Panc1 (cell line): Measurements from ENCODE around the gene CD79A. TPM values are rescaled to one million over a fixed set of nuclear protein-coding genes. Genes with fewer than 3 reads are reported as not detected.

Experiments used
- ATAC-seq: fragments of 200-7000 bp; cut with Tn5 transposase; 2 replicates; pipeline ENCODE4 v1.9.1; 2020; ENCODE audit warnings: mild to moderate bottlenecking, moderate library complexity
- BruUV-seq: library from RNA; stranded (reverse); fragments of 400-500 nt; replicated peaks from 2 replicates; lab custom pipeline; 2021; lab: Mats Ljungman, UMichigan
- CTCF ChIA-PET: fragments of 300-600 bp; sonication (Branson Sonifier 250); formaldehyde crosslinking; loops from one replicate; lab custom pipeline; 2022; ENCODE audit warnings: antibody characterized with exemption; lab: Charles Lee
- POLR2A ChIA-PET: fragments of 300-600 bp; sonication (Branson Sonifier 250); formaldehyde crosslinking; loops from one replicate; lab custom pipeline; 2022; ENCODE audit warnings: antibody characterized with exemption; lab: Charles Lee
- DNase-seq: peaks from one replicate; pipeline ENCODE4 v3.0.0-alpha.2; 2010; ENCODE audit warnings: low read depth, low spot score
- H3K27ac ChIP-seq: 2 replicates; pipeline ENCODE4 v1.5.1; 2011; ENCODE audit warnings: mild to moderate bottlenecking, low read length, inconsistent platforms
- H3K27me3 ChIP-seq: fragments of 200-500 bp; sonication (Bioruptor generic); 2 replicates; pipeline ENCODE4 v1.6.0; 2014; ENCODE audit warnings: low read length, inconsistent platforms; ENCODE audit not compliant: control insufficient read depth, insufficient read depth
- H3K36me3 ChIP-seq: fragments of 200-500 bp; sonication (Bioruptor generic); 2 replicates; pipeline ENCODE4 v1.5.1; 2014; ENCODE audit warnings: inconsistent platforms, mild to moderate bottlenecking, low read length, moderate library complexity; ENCODE audit not compliant: control insufficient read depth, insufficient read depth
- H3K4me1 ChIP-seq: 2 replicates; pipeline ENCODE4 v1.5.1; 2011; ENCODE audit warnings: inconsistent platforms, mild to moderate bottlenecking, low read length, moderate library complexity; ENCODE audit not compliant: control insufficient read depth, insufficient read depth
- H3K4me3 ChIP-seq, 2 experiments: 2 replicates each; pipeline ENCODE4 v1.5.1; 2011 to 2012; ENCODE audit warnings: low read depth in 2 of 2, low read length in 2 of 2, mild to moderate bottlenecking in 2 of 2, inconsistent platforms in 1 of 2, moderate library complexity in 1 of 2
- H3K9me3 ChIP-seq: fragments of 200-500 bp; sonication (Bioruptor generic); 2 replicates; pipeline ENCODE4 v1.5.1; 2014; ENCODE audit warnings: low read depth, mild to moderate bottlenecking, inconsistent platforms, low read length, moderate library complexity; ENCODE audit not compliant: control insufficient read depth, insufficient read depth
- POLR2AphosphoS5 ChIP-seq: IDR thresholded peaks from 2 replicates; pipeline ENCODE4 v1.6.1; 2012; ENCODE audit warnings: mild to moderate bottlenecking, low read depth, low read length, moderate library complexity
- SIN3A ChIP-seq: IDR thresholded peaks from 2 replicates; pipeline ENCODE4 v1.6.1; 2012; ENCODE audit warnings: low read depth, mild to moderate bottlenecking, low read length, moderate library complexity, borderline replicate concordance; ENCODE audit not compliant: insufficient read depth
- TCF7L2 ChIP-seq: IDR thresholded peaks from 2 replicates; pipeline ENCODE4 v1.6.1; 2011; ENCODE audit warnings: mild to moderate bottlenecking, low read depth, low read length, inconsistent platforms
- in situ Hi-C: cut with HindIII; loops from 2 replicates; pipeline ENCODE4 v1.10.0; 2016; ENCODE audit warnings: low sequenced_read_pairs, low pct_unique_long_range_greater_than_20kb
- intact Hi-C: fragments of 100-400 bp; cut with micrococcal nuclease; formaldehyde crosslinking; loops from one replicate; pipeline ENCODE4 v1.10.0; 2022; ENCODE audit not compliant: unreplicated experiment
- total RNA-seq: library from RNA; stranded (reverse); gene quantifications from one replicate; pipeline ENCODE4 v1.2.1, GENCODE V29; 2021; ENCODE audit not compliant: unreplicated experiment
- TF ChIP-seq, protein P1 (sequence below): fragments of 450-650 bp; IDR thresholded peaks from 2 replicates; pipeline ENCODE4 v1.5.1; 2017; ENCODE audit warnings: mild to moderate bottlenecking
- TF ChIP-seq, protein P2 (sequence below), 2 experiments: IDR thresholded peaks; 2 replicates each; pipeline ENCODE4 v1.6.1; 2011 to 2012; ENCODE audit warnings: low read depth in 2 of 2, control low read depth in 1 of 2, low read length in 1 of 2, mild to moderate bottlenecking in 1 of 2, moderate library complexity in 1 of 2; ENCODE audit not compliant: insufficient read depth in 1 of 2

Gene CD79A
- total RNA-seq, 1 experiment from 2014 or later: 0.59 TPM

DNA sequence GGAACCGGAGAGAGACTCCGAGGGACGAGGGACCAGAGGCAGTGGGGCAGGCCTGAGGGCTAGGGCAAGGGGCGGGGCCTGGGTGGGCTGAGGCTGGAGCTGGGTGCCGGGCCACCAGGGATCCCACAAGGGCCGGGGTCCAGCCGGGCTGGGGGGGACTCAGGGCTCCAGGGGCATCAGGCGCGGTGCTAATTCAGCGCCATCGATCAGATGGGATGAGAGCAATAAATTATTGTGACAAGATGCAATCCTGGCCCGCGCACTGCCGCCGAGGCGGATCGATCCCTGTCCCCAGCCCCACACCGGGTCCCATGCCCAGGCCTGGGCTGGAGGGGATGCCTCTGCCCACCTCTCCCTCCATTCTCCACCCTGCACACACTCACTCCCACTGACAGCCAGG, 45.5 kb downstream of the CD79A start:
- Histone ChIP-seq H3K27ac (no peak overlapping the region), H3K4me1 (no peaks in the 10 kb centered on the region), H3K9me3 (no peaks in the 10 kb centered on the region), H3K27me3 (no peaks in the 10 kb centered on the region), H3K36me3 (no peaks in the 10 kb centered on the region), H3K4me3 (no peak overlapping the region)
- ChIA-PET CTCF (no interaction called here), POLR2A (no interaction called here)
- TF ChIP-seq POLR2AphosphoS5: no peak
- TF ChIP-seq SIN3A: no peak
- TF ChIP-seq TCF7L2: no peak
- TF ChIP-seq, protein P1, sequence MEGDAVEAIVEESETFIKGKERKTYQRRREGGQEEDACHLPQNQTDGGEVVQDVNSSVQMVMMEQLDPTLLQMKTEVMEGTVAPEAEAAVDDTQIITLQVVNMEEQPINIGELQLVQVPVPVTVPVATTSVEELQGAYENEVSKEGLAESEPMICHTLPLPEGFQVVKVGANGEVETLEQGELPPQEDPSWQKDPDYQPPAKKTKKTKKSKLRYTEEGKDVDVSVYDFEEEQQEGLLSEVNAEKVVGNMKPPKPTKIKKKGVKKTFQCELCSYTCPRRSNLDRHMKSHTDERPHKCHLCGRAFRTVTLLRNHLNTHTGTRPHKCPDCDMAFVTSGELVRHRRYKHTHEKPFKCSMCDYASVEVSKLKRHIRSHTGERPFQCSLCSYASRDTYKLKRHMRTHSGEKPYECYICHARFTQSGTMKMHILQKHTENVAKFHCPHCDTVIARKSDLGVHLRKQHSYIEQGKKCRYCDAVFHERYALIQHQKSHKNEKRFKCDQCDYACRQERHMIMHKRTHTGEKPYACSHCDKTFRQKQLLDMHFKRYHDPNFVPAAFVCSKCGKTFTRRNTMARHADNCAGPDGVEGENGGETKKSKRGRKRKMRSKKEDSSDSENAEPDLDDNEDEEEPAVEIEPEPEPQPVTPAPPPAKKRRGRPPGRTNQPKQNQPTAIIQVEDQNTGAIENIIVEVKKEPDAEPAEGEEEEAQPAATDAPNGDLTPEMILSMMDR: no peak
- TF ChIP-seq, protein P2, sequence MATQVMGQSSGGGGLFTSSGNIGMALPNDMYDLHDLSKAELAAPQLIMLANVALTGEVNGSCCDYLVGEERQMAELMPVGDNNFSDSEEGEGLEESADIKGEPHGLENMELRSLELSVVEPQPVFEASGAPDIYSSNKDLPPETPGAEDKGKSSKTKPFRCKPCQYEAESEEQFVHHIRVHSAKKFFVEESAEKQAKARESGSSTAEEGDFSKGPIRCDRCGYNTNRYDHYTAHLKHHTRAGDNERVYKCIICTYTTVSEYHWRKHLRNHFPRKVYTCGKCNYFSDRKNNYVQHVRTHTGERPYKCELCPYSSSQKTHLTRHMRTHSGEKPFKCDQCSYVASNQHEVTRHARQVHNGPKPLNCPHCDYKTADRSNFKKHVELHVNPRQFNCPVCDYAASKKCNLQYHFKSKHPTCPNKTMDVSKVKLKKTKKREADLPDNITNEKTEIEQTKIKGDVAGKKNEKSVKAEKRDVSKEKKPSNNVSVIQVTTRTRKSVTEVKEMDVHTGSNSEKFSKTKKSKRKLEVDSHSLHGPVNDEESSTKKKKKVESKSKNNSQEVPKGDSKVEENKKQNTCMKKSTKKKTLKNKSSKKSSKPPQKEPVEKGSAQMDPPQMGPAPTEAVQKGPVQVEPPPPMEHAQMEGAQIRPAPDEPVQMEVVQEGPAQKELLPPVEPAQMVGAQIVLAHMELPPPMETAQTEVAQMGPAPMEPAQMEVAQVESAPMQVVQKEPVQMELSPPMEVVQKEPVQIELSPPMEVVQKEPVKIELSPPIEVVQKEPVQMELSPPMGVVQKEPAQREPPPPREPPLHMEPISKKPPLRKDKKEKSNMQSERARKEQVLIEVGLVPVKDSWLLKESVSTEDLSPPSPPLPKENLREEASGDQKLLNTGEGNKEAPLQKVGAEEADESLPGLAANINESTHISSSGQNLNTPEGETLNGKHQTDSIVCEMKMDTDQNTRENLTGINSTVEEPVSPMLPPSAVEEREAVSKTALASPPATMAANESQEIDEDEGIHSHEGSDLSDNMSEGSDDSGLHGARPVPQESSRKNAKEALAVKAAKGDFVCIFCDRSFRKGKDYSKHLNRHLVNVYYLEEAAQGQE (IDR thresholded peaks at IDR 0.05; ENCODE audit: insufficient read depth in 1 of 2, low read depth in 2 of 2, low read length in 1 of 2): no peak
- in situ Hi-C loops: no loop called here
- ATAC-seq: no peak
- DNase-seq: no peak
- intact Hi-C loops: no loop called here
- BruUV-seq: no TSS peak

DNA sequence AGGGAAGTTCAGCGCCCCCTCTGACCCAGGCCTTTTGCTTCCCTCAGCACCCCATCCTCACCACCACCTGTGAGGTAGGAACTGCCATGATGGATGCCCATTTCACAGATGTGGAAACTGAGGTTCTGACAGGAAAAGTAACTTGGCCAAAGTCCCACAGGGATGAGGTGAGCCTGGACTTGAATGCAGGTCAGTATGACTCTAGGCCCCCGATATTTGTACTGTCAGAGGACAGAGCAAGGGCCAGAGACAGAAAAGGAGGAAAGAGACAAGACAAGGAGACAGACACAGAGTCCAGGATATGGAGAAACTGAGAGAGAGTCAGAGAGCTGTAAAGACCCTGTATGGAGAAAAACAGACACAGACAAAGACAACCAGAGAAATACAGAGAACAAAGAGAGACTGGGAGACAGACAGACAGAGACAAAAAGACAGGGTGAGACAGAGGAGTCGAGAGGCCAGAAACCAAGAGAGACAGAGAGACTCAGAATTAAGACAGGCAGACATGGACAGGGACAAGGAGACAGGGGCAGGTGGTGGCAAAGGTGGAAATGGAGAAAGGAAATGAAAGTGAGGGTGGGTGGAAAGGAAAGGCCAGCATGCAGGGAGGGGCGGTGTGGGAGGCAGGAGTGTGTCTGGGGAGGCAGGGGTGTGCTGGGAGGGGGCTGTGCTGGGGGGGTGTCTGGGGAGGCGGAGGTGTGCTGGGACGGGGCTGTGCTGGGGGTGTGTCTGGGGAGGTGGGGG, 46.1 kb downstream of the CD79A start:
- TF ChIP-seq, protein P1: no peak
- TF ChIP-seq, protein P2 (IDR thresholded peaks at IDR 0.05; ENCODE audit: insufficient read depth in 1 of 2, low read depth in 2 of 2, low read length in 1 of 2): no peak
- TF ChIP-seq POLR2AphosphoS5 (no peak), TCF7L2 (no peak), SIN3A (no peak)
- Histone ChIP-seq H3K27me3 (no peaks in the 10 kb centered on the region), H3K9me3 (no peaks in the 10 kb centered on the region), H3K27ac (no peak overlapping the region), H3K36me3 (no peaks in the 10 kb centered on the region), H3K4me3 (no peak overlapping the region), H3K4me1 (no peaks in the 10 kb centered on the region)
- no peak for ATAC-seq
- no peak for DNase-seq
- intact Hi-C loops: no loop called here
- in situ Hi-C loops: no loop called here
- CTCF ChIA-PET: no interaction called here
- POLR2A ChIA-PET: interaction anchor here (0.6 kb wide), 1 partner anchor 1756 kb away, joined by 10 read pairs; no protein-coding TSS in a partner anchor
- BruUV-seq: no TSS peak
